IPS DF 4.7 (cell line): ENCODE data around the gene GGA2.
"Not testable (repeated sequence)": the region's sequence is repeated elsewhere in the genome, so short reads cannot be mapped to it uniquely, and the experiment has no call there.

Experiments used
- DNase-seq: peaks from one replicate; pipeline ENCODE4 v3.0.0-alpha.2; 2013; ENCODE audit warnings: low spot score; ENCODE audit errors: extremely low read depth

GGA2 gene

GRCh38 chr16:23504453-23505179 lies 5.7 kb downstream of the GGA2 start:
- DNase-seq: no peak

- DNase-seq: no peak
Measured at GRCh38 chr16:23504076-23504452, 6.2 kb downstream of the GGA2 start.

GRCh38 chr16:23502466-23502865 lies 7.8 kb downstream of the GGA2 start:
- DNase-seq: no peak

GRCh38 chr16:23501291-23501690 lies 9.0 kb downstream of the GGA2 start:
- no peak for DNase-seq

- no peak for DNase-seq
Measured at GRCh38 chr16:23500862-23501225, 9.4 kb downstream of the GGA2 start.

- no peak for DNase-seq
Measured at GRCh38 chr16:23500212-23500861, 10.0 kb downstream of the GGA2 start.

- no peak for DNase-seq
Measured at GRCh38 chr16:23499801-23500200, 10.5 kb downstream of the GGA2 start.

GRCh38 chr16:23498863-23499262 lies 11.4 kb downstream of the GGA2 start:
- DNase-seq: no peak

- DNase-seq: no peak
Measured at GRCh38 chr16:23497543-23497868, 12.8 kb downstream of the GGA2 start.

- no peak for DNase-seq
Measured at GRCh38 chr16:23496821-23497542, 13.3 kb downstream of the GGA2 start.

GRCh38 chr16:23495671-23496070 lies 14.6 kb downstream of the GGA2 start:
- DNase-seq: no peak

GRCh38 chr16:23494188-23494587 lies 16.1 kb downstream of the GGA2 start:
- no peak for DNase-seq

- no peak for DNase-seq
Measured at GRCh38 chr16:23491490-23492391, 18.6 kb downstream of the GGA2 start.

- no peak for DNase-seq
Measured at GRCh38 chr16:23486480-23486879, 23.8 kb downstream of the GGA2 start.

- no peak for DNase-seq
Measured at GRCh38 chr16:23485841-23486240, 24.5 kb downstream of the GGA2 start.

GRCh38 chr16:23485257-23485614 lies 25.1 kb downstream of the GGA2 start:
- DNase-seq: no peak

GRCh38 chr16:23484510-23485256 lies 25.6 kb downstream of the GGA2 start:
- no peak for DNase-seq

GRCh38 chr16:23483492-23483891 lies 26.8 kb downstream of the GGA2 start:
- not testable (repeated sequence) for DNase-seq

GRCh38 chr16:23482778-23483177 lies 27.5 kb downstream of the GGA2 start:
- DNase-seq: no peak

- no peak for DNase-seq
Measured at GRCh38 chr16:23480257-23480656, 30.0 kb downstream of the GGA2 start.

GRCh38 chr16:23479138-23479537 lies 31.2 kb downstream of the GGA2 start:
- DNase-seq: no peak
